ENCODE data around the gene S1PR4. TPM values are rescaled to one million over a fixed set of nuclear protein-coding genes. Genes with fewer than 3 reads are reported as not detected.
A peak's percentile ranks its signal among the peaks of the same experiment; 100 is the strongest.

S1PR4 gene
- total and polyA plus RNA-seq, 2 donors (not counting 1 experiment from before 2014, with no cell fraction given) = 84.2 to 129 TPM

DNA sequence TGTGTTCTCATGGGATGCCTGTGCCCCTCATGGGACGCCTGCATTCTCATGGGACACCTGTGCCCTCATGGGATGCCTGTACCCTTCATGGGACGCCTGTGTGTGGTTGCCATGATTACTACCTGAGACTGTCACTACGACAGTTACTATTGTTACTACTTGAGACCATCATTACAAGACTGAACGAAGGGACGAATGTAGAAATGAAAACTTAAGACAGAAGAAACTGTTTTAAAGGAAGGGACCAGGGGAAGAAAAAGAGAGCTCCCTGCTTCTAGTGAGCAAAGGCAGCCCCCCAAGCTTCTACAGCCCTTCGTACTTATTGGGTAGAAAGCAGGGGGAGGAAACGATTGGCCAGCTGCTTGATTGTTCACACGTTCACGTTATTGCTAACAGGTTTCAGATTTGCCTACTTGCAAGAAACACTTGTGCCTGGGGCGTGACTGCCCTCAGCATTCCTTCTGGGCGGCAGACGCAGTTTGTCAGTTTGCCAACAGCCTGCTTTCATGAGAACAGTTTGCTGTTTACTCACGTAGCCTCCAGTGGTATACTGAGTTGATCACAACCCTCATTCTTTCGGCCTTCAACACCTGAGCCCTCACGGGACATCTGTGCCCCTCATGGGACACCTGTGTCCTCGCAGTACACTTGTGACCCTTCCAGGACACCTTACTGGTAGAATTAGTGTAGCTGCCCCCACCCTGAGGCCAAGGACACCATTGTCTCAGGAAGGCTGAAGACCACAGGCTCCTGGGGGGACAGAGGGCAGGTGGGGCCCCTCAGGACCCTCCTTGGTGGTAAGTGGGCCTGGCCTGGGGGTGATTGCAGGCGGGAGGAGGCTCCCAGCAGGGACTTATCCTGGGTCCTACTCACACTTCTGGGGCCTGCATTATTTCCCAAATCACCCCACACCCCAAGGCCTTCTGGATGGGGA is 2.5 kb upstream of the S1PR4 start:
- peak; percentile 85 for DNase-seq
- Mint-ChIP-seq H3K27ac (peak overlapping the region; percentile 92), H3K27me3 (no peaks in the 10 kb centered on the region), H3K4me3 (peak overlapping the region; percentile 67), H3K4me1 (peaks cover 42% of the 10 kb centered on the region), H3K9me3 (ENCODE audit: insufficient read depth) (no peaks in the 10 kb centered on the region)
- no peak for TF ChIP-seq EZH2 (IDR thresholded peaks at IDR 0.05; ENCODE audit: borderline replicate concordance, insufficient read depth, low read depth, low read length, poor library complexity, severe bottlenecking)
- no peak for ATAC-seq (ENCODE audit: low read depth)
- no peak overlapping the region for H3K4me3 ChIP-seq (ENCODE audit: control extremely low read depth in 1 of 5, extremely low read depth in 1 of 5, insufficient read depth in 1 of 5, low read depth in 2 of 5, low read length in 4 of 5)
- ChIA-PET POLR2A (interaction anchor here (1.6 kb wide), 1 partner anchor 9 kb away, joined by 4 read pairs; no protein-coding TSS in a partner anchor), CTCF (no interaction called here)
- peaks cover 0 to 47% (median 24%) of the 10 kb centered on the region in 3 donors for H3K9me3 ChIP-seq (ENCODE audit: control extremely low read depth in 1 of 3, control insufficient read depth in 2 of 3, insufficient read depth in 1 of 3, low read length in 2 of 3)
- WGBS (ENCODE audit: insufficient coverage) = 17% methylated on average over 13 of the region's 17 CpGs
- H4K20me1 ChIP-seq (ENCODE audit: control insufficient read depth, insufficient read depth, low read length, poor library complexity, severe bottlenecking) = peaks cover 25% of the 10 kb centered on the region
- intact Hi-C loops (cut with micrococcal nuclease) = loop anchor here (10.0 kb wide), 1 partner anchor 889 kb away; the partner anchor contains the start of gene ZBTB7A
- H3K4me2 ChIP-seq (replicated peaks; ENCODE audit: low read depth, low read length, poor library complexity, severe bottlenecking) = peak overlapping the region; percentile 56
- H3K9ac ChIP-seq (ENCODE audit: low read length) = no peak overlapping the region
- peaks cover 31% of the 10 kb centered on the region for H3K79me2 ChIP-seq (ENCODE audit: control insufficient read depth, insufficient read depth, low read length)
- peaks cover 38 to 50% of the 10 kb centered on the region in 2 donors for H3K4me1 ChIP-seq (ENCODE audit: control insufficient read depth in 2 of 2, insufficient read depth in 2 of 2, low read length in 2 of 2)
- H3K27ac ChIP-seq (ENCODE audit: low read length in 2 of 2) = peak overlapping the region; percentile 91
- peaks cover 0 to 10% of the 10 kb centered on the region in 2 experiments for H3K36me3 ChIP-seq (replicated peaks in 1 of 2; ENCODE audit: control extremely low read depth in 1 of 2, control insufficient read depth in 1 of 2, extremely low read depth in 1 of 2, insufficient read depth in 2 of 2, low read length in 1 of 2)
- H3K27me3 ChIP-seq (replicated peaks in 1 of 4; ENCODE audit: control extremely low read depth in 1 of 4, control insufficient read depth in 3 of 4, insufficient read depth in 4 of 4, low read length in 3 of 4) = no peaks in the 10 kb centered on the region
- H2AFZ ChIP-seq (ENCODE audit: insufficient read depth, low read depth, low read length, poor library complexity, severe bottlenecking) = no peak overlapping the region

DNA sequence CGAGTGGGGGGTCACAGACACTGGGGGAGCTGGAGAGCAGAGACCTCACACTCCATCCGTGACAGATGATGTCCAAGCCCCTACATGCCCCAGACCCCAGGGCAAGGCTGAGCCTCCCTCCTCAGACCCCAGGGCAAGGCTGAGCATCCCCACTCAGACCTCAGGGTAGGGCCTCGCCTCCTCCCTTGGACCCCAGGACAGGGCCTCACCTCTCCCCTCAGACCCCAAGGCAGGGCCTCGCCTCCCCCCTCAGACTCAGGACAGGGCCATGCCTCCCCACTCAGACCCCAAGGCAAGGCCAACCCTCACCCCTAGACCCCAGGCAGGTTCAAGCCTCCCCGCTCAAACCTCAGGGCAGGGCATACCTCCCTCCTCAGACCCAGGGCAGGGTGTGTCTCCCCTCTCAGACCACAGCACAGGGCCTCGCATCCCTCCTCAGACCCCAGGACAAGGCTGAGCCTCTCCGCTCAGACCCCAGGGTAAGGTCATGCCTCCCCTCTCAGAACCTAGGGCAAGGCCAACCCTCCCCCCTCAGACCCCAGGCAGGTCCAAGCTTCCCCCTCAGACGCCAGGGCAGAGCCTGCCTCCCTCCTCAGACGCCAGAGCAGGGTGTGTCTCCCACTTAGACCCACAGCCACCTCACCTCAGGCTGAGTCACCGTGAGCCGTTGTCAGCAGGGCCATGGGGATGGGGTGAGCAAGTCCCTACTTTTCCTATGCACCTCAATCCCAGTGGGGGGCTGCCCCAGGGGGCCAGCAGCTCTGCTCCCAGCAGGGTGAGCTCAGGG is 1.7 kb upstream of the S1PR4 start:
- no peak for ATAC-seq (ENCODE audit: low read depth)
- H3K9me3 Mint-ChIP-seq (ENCODE audit: insufficient read depth) = no peaks in the 10 kb centered on the region
- peaks cover 0 to 39% (median 22%) of the 10 kb centered on the region in 3 donors for H3K9me3 ChIP-seq (ENCODE audit: control extremely low read depth in 1 of 3, control insufficient read depth in 2 of 3, insufficient read depth in 1 of 3, low read length in 2 of 3)
- peak overlapping the region; percentile 67 for H3K4me3 Mint-ChIP-seq
- no peak overlapping the region for H3K9ac ChIP-seq (ENCODE audit: low read length)
- peaks cover 39% of the 10 kb centered on the region for H3K79me2 ChIP-seq (ENCODE audit: control insufficient read depth, insufficient read depth, low read length)
- ChIA-PET POLR2A (interaction anchor here (0.6 to 1.6 kb wide), 2 partner anchors 8 to 14 kb away, joined by 3 to 4 read pairs; no protein-coding TSS in a partner anchor), CTCF (no interaction called here)
- peaks cover 0 to 16% of the 10 kb centered on the region in 2 experiments for H3K36me3 ChIP-seq (replicated peaks in 1 of 2; ENCODE audit: control extremely low read depth in 1 of 2, control insufficient read depth in 1 of 2, extremely low read depth in 1 of 2, insufficient read depth in 2 of 2, low read length in 1 of 2)
- 87% methylated on average over 7 of the region's 11 CpGs for WGBS (ENCODE audit: insufficient coverage)
- H3K27ac Mint-ChIP-seq = peak overlapping the region; percentile 92
- H2AFZ ChIP-seq (ENCODE audit: insufficient read depth, low read depth, low read length, poor library complexity, severe bottlenecking) = no peak overlapping the region
- H3K4me1 Mint-ChIP-seq = peaks cover 38% of the 10 kb centered on the region
- peak overlapping the region; percentile 56 for H3K4me2 ChIP-seq (replicated peaks; ENCODE audit: low read depth, low read length, poor library complexity, severe bottlenecking)
- intact Hi-C loops (cut with micrococcal nuclease) = loop anchor here (10.0 kb wide), 1 partner anchor 888 kb away; the partner anchor contains the start of gene ZBTB7A
- H4K20me1 ChIP-seq (ENCODE audit: control insufficient read depth, insufficient read depth, low read length, poor library complexity, severe bottlenecking) = peaks cover 33% of the 10 kb centered on the region
- DNase-seq = peak; percentile 60
- no peak overlapping the region for H3K4me3 ChIP-seq (ENCODE audit: control extremely low read depth in 1 of 5, extremely low read depth in 1 of 5, insufficient read depth in 1 of 5, low read depth in 2 of 5, low read length in 4 of 5)
- no peaks in the 10 kb centered on the region for H3K27me3 Mint-ChIP-seq
- no peaks in the 10 kb centered on the region for H3K27me3 ChIP-seq (replicated peaks in 1 of 4; ENCODE audit: control extremely low read depth in 1 of 4, control insufficient read depth in 3 of 4, insufficient read depth in 4 of 4, low read length in 3 of 4)
- no peak for TF ChIP-seq EZH2 (IDR thresholded peaks at IDR 0.05; ENCODE audit: borderline replicate concordance, insufficient read depth, low read depth, low read length, poor library complexity, severe bottlenecking)
- no peak for TF ChIP-seq CTCF (IDR thresholded peaks at IDR 0.05)
- H3K27ac ChIP-seq (ENCODE audit: low read length in 2 of 2) = peak overlapping the region; percentile 91
- peaks cover 34 to 50% of the 10 kb centered on the region in 2 donors for H3K4me1 ChIP-seq (ENCODE audit: control insufficient read depth in 2 of 2, insufficient read depth in 2 of 2, low read length in 2 of 2)

Data from B cell (primary cell).